Measurements from ENCODE around the gene POLR2L. TPM values are rescaled to one million over a fixed set of nuclear protein-coding genes. Genes with fewer than 3 reads are reported as not detected.

The POLR2L gene
- total and polyA plus RNA-seq, 2 of the 13 experiments (the other 11 are each of a cell fraction or from before 2014, with no cell fraction given): 104 to 114 TPM

DNA sequence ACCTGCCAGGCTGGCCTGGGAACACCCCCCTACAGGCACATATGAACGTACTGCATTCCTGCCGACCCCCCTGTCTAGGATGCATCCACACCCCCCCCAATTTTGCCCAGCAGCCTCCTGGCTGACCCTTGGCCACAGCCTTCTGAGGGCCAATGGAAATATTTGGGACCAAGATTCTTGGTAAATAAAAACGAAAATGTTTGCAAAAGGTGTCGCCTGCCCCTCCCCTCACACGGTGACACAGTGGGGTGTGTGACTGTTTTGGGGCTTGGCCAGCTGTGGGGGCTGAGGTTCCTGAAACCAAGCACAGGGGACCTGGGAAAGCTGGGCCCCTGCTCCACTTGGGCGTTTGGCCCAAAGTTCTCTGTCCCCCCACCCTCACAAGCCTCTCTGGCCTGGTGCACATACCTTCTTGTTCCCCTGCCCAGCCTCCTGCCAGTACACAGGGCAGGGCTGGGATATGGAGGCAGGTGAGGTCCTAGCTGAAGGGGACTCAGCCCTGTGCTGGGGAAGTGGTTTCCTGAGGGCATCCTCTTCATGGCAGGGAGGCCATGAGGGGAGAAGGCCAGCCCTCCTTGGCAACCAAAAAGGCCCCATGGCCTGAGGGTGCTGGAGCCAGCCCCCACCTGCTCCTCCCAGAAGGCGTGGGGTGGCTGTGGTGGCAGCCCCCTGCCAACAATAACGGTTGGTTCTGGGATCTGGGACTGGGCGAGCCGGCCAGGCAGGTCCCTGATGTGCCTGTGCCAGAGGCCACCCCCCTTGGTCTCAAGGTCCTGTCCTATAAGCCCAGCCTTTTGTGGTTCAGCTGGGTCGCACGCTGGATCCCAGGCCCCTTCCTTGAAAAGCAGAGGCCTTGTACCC is 16.7 kb downstream of the POLR2L start (continued):
- no peak for TF ChIP-seq MEIS2 (CRISPR knock-in tag; IDR thresholded peaks at IDR 0.05)

GRCh38 chr11:824942-825341 is 17.4 kb downstream of the POLR2L start:
- no peak overlapping the region for H3K4me3 ChIP-seq (replicated peaks in 1 of 3; ENCODE audit: insufficient read depth in 1 of 3, low read depth in 2 of 3, low read length in 3 of 3)
- H3K4me1 ChIP-seq (ENCODE audit: insufficient read depth, low read length): peaks cover 60% of the 10 kb centered on the region
- BruUV-seq (replicated peaks): no TSS peak
- FAIRE-seq (no peak), DNase-seq (ENCODE audit: low spot score) (no peak), ATAC-seq (no peak)
- intact Hi-C loops (cut with micrococcal nuclease; ENCODE audit: unreplicated experiment): no loop called here
- in situ Hi-C loops (cut with HindIII; ENCODE audit: extremely low pct_ligation_motif_present, low pct_unique_long_range_greater_than_20kb): no loop called here
- H3K27me3 ChIP-seq (ENCODE audit: control insufficient read depth in 1 of 2, insufficient read depth in 2 of 2, low read length in 2 of 2): no peaks in the 10 kb centered on the region; a peak in 1 of 5 replicates
- TF ChIP-seq, protein P1, sequence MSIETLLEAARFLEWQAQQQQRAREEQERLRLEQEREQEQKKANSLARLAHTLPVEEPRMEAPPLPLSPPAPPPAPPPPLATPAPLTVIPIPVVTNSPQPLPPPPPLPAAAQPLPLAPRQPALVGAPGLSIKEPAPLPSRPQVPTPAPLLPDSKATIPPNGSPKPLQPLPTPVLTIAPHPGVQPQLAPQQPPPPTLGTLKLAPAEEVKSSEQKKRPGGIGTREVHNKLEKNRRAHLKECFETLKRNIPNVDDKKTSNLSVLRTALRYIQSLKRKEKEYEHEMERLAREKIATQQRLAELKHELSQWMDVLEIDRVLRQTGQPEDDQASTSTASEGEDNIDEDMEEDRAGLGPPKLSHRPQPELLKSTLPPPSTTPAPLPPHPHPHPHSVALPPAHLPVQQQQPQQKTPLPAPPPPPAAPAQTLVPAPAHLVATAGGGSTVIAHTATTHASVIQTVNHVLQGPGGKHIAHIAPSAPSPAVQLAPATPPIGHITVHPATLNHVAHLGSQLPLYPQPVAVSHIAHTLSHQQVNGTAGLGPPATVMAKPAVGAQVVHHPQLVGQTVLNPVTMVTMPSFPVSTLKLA (IDR thresholded peaks at IDR 0.05): no peak
- TF ChIP-seq PAWR (CRISPR knock-in tag; IDR thresholded peaks at IDR 0.05; ENCODE audit: borderline replicate concordance): no peak
- TF ChIP-seq, protein P2, sequence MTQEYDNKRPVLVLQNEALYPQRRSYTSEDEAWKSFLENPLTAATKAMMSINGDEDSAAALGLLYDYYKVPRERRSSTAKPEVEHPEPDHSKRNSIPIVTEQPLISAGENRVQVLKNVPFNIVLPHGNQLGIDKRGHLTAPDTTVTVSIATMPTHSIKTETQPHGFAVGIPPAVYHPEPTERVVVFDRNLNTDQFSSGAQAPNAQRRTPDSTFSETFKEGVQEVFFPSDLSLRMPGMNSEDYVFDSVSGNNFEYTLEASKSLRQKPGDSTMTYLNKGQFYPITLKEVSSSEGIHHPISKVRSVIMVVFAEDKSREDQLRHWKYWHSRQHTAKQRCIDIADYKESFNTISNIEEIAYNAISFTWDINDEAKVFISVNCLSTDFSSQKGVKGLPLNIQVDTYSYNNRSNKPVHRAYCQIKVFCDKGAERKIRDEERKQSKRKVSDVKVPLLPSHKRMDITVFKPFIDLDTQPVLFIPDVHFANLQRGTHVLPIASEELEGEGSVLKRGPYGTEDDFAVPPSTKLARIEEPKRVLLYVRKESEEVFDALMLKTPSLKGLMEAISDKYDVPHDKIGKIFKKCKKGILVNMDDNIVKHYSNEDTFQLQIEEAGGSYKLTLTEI (CRISPR knock-in tag; conservative IDR thresholded peaks at IDR 0.05): no peak
- no peak for TF ChIP-seq MZF1 (CRISPR knock-in tag; IDR thresholded peaks at IDR 0.05; ENCODE audit: borderline replicate concordance)
- TF ChIP-seq ZNF124 (CRISPR knock-in tag; IDR thresholded peaks at IDR 0.05): no peak
- TF ChIP-seq ZNF792 (CRISPR knock-in tag; IDR thresholded peaks at IDR 0.05): no peak
- TF ChIP-seq IRX3 (CRISPR knock-in tag; IDR thresholded peaks at IDR 0.05; ENCODE audit: borderline replicate concordance, low read depth): no peak
- TF ChIP-seq ARHGAP35 (CRISPR knock-in tag; IDR thresholded peaks at IDR 0.05; ENCODE audit: borderline replicate concordance): no peak
- no peak for TF ChIP-seq ZNF790 (CRISPR knock-in tag; IDR thresholded peaks at IDR 0.05; ENCODE audit: borderline replicate concordance)
- no peak for TF ChIP-seq TOE1 (CRISPR knock-in tag; IDR thresholded peaks at IDR 0.05)
- no peak for TF ChIP-seq NR2F1 (CRISPR knock-in tag; IDR thresholded peaks at IDR 0.05)
- TF ChIP-seq HOXA3 (CRISPR knock-in tag; IDR thresholded peaks at IDR 0.05): no peak
- TF ChIP-seq ZNF20 (CRISPR knock-in tag; IDR thresholded peaks at IDR 0.05): no peak
- TF ChIP-seq RBAK (CRISPR knock-in tag; IDR thresholded peaks at IDR 0.05): no peak
- no peak for TF ChIP-seq ZNF180 (CRISPR knock-in tag; IDR thresholded peaks at IDR 0.05; ENCODE audit: borderline replicate concordance, low read depth)
- TF ChIP-seq KDM1A (CRISPR knock-in tag; IDR thresholded peaks at IDR 0.05): no peak
- TF ChIP-seq PAF1 (CRISPR knock-in tag; IDR thresholded peaks at IDR 0.05): no peak
- TF ChIP-seq ZNF143 (CRISPR knock-in tag; IDR thresholded peaks at IDR 0.05): no peak
- no peak for TF ChIP-seq GABPB1 (CRISPR knock-in tag; IDR thresholded peaks at IDR 0.05)
- H3K9me3 ChIP-seq (ENCODE audit: low read length): no peaks in the 10 kb centered on the region
- ChIA-PET POLR2A (interaction anchor here (1.1 to 11.6 kb wide), 3 partner anchors 16 to 118 kb away, joined by 3 to 141 read pairs (median 5); partner anchors contain the start of genes EPS8L2, POLR2L, RPLP2 and TSPAN4), CTCF (ENCODE audit: low intra/inter-chr PET ratio, low total read pairs) (no interaction called here)
- no peak overlapping the region for H3K9ac ChIP-seq (ENCODE audit: insufficient read depth, low read depth, low read length)
- WGBS (ENCODE audit: low lambda C conversion rate): 90% methylated on average over 9 of the region's 11 CpGs
- no peak overlapping the region for H2AFZ ChIP-seq (ENCODE audit: low read length)
- peaks cover 20% of the 10 kb centered on the region for H3K79me2 ChIP-seq (ENCODE audit: insufficient read depth, low read length)
- H3K36me3 ChIP-seq (replicated peaks in 1 of 2; ENCODE audit: control insufficient read depth in 1 of 2, insufficient read depth in 2 of 2, low read length in 2 of 2): peaks cover 8 to 22% of the 10 kb centered on the region in 2 experiments; a peak in 4 of 5 replicates
- peaks cover 20% of the 10 kb centered on the region for H4K20me1 ChIP-seq (ENCODE audit: insufficient read depth, low read length)
- H3K27ac ChIP-seq (ENCODE audit: extremely low read length, insufficient read depth, low read length): no peak overlapping the region
- H3K4me2 ChIP-seq (ENCODE audit: low read depth, low read length): no peak overlapping the region
